ENCODE data around the gene SLC22A5. TPM values are rescaled to one million over a fixed set of nuclear protein-coding genes. Genes with fewer than 3 reads are reported as not detected.

SLC22A5 gene
- total RNA-seq, 2 donors from 2014 or later, result 26.2 to 37.5 TPM

DNA sequence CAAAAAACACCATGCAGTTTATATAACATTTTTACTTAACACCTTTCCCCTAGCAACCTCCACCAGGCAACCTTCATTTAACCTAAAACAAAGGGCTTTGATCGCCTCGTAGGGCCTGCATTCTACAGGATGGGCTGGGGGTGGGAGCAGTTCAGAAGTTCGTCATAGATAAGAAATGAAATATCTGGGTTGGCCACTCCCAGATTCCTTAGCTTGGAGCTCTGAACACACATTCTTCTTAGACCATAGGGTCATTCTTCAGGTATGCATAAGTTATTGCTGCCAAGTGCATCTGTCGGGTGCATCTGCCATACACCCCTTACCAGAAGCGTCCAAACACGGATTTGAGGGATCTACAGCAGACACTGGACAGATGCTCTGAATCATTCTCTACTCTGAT, 4.3 kb upstream of the SLC22A5 start:
- WGBS, result 91% methylated on average over 6 of the region's 6 CpGs
- intact Hi-C loops (cut with DNase I), result no loop called here
- H3K9me3 ChIP-seq, result no peaks in the 10 kb centered on the region
- TF ChIP-seq POLR2A (IDR thresholded peaks at IDR 0.05) (no peak), POLR2AphosphoS5 (IDR thresholded peaks at IDR 0.05) (no peak)
- TF ChIP-seq, protein P1, sequence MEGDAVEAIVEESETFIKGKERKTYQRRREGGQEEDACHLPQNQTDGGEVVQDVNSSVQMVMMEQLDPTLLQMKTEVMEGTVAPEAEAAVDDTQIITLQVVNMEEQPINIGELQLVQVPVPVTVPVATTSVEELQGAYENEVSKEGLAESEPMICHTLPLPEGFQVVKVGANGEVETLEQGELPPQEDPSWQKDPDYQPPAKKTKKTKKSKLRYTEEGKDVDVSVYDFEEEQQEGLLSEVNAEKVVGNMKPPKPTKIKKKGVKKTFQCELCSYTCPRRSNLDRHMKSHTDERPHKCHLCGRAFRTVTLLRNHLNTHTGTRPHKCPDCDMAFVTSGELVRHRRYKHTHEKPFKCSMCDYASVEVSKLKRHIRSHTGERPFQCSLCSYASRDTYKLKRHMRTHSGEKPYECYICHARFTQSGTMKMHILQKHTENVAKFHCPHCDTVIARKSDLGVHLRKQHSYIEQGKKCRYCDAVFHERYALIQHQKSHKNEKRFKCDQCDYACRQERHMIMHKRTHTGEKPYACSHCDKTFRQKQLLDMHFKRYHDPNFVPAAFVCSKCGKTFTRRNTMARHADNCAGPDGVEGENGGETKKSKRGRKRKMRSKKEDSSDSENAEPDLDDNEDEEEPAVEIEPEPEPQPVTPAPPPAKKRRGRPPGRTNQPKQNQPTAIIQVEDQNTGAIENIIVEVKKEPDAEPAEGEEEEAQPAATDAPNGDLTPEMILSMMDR (IDR thresholded peaks at IDR 0.05), result no peak
- no peak overlapping the region for H3K4me3 ChIP-seq
- no peaks in the 10 kb centered on the region for H3K36me3 ChIP-seq
- no peaks in the 10 kb centered on the region for H3K27me3 ChIP-seq (replicated peaks; ENCODE audit: insufficient read depth)
- peak overlapping the region in 1 of 2 donors; percentile 58 for H3K27ac ChIP-seq
- no peaks in the 10 kb centered on the region for H3K4me1 ChIP-seq (replicated peaks)
- DNase-seq (ENCODE audit: low spot score), result no peak

- intact Hi-C loops (cut with DNase I), result no loop called here
- 71% methylated on average over 4 of the region's 4 CpGs for WGBS
- no peak for TF ChIP-seq POLR2AphosphoS5 (IDR thresholded peaks at IDR 0.05)
- H3K27me3 ChIP-seq (replicated peaks; ENCODE audit: insufficient read depth), result no peaks in the 10 kb centered on the region
- peak overlapping the region; percentile 15 to 27 for H3K27ac ChIP-seq
- H3K4me1 ChIP-seq (replicated peaks), result no peaks in the 10 kb centered on the region
- H3K36me3 ChIP-seq, result no peaks in the 10 kb centered on the region
- no peak for DNase-seq (ENCODE audit: low spot score)
- H3K4me3 ChIP-seq, result no peak overlapping the region
- no peaks in the 10 kb centered on the region for H3K9me3 ChIP-seq
These were observed 1.3 kb upstream of the SLC22A5 start for GRCh38 chr5:132368186-132368585.

- H3K4me3 ChIP-seq, result peak overlapping the region; percentile 70 to 74
- intact Hi-C loops (cut with DNase I), result no loop called here
- 6% methylated on average over 9 of the region's 9 CpGs for WGBS
- no peak for DNase-seq (ENCODE audit: low spot score)
- no peaks in the 10 kb centered on the region for H3K27me3 ChIP-seq (replicated peaks; ENCODE audit: insufficient read depth)
- peak overlapping the region; percentile 92 to 95 for H3K27ac ChIP-seq
- no peaks in the 10 kb centered on the region for H3K36me3 ChIP-seq
- TF ChIP-seq POLR2A (IDR thresholded peaks at IDR 0.05), result no peak
- no peak for TF ChIP-seq POLR2AphosphoS5 (IDR thresholded peaks at IDR 0.05)
- TF ChIP-seq, protein P1 (IDR thresholded peaks at IDR 0.05), result no peak
- no peaks in the 10 kb centered on the region for H3K4me1 ChIP-seq (replicated peaks)
- no peaks in the 10 kb centered on the region for H3K9me3 ChIP-seq
These were observed 470 bp upstream of the SLC22A5 start for GRCh38 chr5:132369007-132369473.

DNA sequence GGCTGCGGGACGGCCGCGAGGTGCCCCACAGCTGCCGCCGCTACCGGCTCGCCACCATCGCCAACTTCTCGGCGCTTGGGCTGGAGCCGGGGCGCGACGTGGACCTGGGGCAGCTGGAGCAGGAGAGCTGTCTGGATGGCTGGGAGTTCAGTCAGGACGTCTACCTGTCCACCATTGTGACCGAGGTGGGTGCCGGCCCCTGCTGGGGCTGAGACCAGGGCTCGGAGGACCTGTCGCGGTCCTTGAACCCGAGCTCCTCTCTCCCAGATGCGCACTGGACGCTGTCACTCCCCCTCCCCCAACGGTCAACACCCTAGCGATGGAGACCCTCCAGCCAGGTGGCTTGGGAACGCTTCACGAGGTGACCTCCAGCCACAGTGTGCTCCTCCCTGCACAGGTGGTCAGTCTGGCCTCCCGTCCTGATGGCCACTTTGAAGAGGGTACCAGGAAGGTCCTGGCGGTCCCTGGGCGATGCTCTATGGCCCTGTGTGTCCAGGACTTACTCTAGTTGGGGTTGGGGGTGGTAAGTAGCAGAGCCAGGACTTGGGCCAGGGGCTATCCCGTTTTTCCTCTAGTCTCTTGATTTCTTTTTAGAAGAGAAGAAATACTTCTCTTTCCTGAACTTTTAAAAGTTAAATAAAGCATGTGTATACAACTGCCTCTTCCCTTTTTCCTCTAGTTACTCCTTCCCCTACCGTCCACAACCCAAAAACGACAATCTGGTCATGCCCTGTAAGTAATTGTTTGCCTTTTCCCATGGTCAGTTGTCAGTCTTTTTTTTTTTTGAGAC, 866 bp downstream of the SLC22A5 start:
- no peaks in the 10 kb centered on the region for H3K4me1 ChIP-seq (replicated peaks)
- TF ChIP-seq POLR2A (IDR thresholded peaks at IDR 0.05) (no peak), POLR2AphosphoS5 (IDR thresholded peaks at IDR 0.05) (no peak)
- TF ChIP-seq, protein P1 (IDR thresholded peaks at IDR 0.05), result no peak
- intact Hi-C loops (cut with DNase I), result loop anchor here (5.0 kb wide), 1 partner anchor 78 kb away; the partner anchor contains the start of gene SLC22A4
- DNase-seq (ENCODE audit: low spot score), result no peak
- peak overlapping the region; percentile 70 to 74 for H3K4me3 ChIP-seq
- H3K36me3 ChIP-seq, result no peaks in the 10 kb centered on the region
- no peaks in the 10 kb centered on the region for H3K9me3 ChIP-seq
- WGBS, result 11% methylated on average over 34 of the region's 34 CpGs
- H3K27me3 ChIP-seq (replicated peaks; ENCODE audit: insufficient read depth), result no peaks in the 10 kb centered on the region
- peak overlapping the region; percentile 92 to 95 for H3K27ac ChIP-seq

DNA sequence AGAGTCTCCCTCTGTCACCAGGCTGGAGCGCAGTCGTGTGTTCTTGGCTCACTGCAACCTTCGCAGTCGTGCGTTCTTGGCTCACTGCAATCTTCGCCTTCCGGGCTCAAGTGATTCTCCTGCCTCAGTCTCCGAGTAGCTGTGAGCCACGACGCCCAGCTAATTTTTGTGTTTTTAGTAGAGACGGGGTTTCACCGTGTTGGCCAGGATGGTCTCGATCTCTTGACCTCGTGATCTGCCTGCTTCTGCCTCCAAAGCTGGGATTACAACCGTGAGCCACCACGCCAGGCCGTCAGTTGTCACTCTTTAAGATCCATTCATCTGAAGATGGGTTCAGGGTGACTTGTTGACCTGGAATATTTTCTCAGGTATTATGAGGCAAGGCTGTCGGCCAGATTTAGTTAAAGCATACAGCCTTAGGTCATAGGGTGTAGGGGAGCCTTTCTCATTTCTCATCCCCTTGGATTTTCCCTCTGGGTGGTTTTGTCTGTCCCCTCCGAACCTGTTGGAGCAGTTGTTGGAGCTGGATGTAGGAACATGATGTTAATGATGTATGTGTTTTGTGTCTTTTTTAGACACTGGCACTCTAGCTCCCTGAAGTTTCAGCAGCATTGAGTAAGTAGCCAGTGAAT, 1.6 kb downstream of the SLC22A5 start:
- DNase-seq (ENCODE audit: low spot score), result no peak
- no peaks in the 10 kb centered on the region for H3K9me3 ChIP-seq
- H3K27ac ChIP-seq, result peak overlapping the region; percentile 92 to 95
- no peaks in the 10 kb centered on the region for H3K27me3 ChIP-seq (replicated peaks; ENCODE audit: insufficient read depth)
- no peaks in the 10 kb centered on the region for H3K4me1 ChIP-seq (replicated peaks)
- TF ChIP-seq POLR2A (IDR thresholded peaks at IDR 0.05) (no peak), POLR2AphosphoS5 (IDR thresholded peaks at IDR 0.05) (no peak)
- TF ChIP-seq, protein P1 (IDR thresholded peaks at IDR 0.05), result no peak
- 64% methylated on average over 19 of the region's 19 CpGs for WGBS
- intact Hi-C loops (cut with DNase I), result loop anchor here (5.0 kb wide), 1 partner anchor 79 kb away; the partner anchor contains the start of gene SLC22A4
- peak overlapping the region; percentile 70 to 74 for H3K4me3 ChIP-seq
- H3K36me3 ChIP-seq, result no peaks in the 10 kb centered on the region

Measured in prostate gland (tissue), 2 donors.